Subcutaneous abdominal adipose tissue (tissue), 5 donors: ENCODE data around the gene UROS.

ENCODE experiments used
- H3K27ac ChIP-seq: one replicate; pipeline ENCODE4 v1.7.0; 2013; ENCODE audit warnings: low read depth, mild to moderate bottlenecking, inconsistent platforms, low read length, moderate library complexity
- H3K27me3 ChIP-seq, 5 donors: one replicate each; pipeline ENCODE4 v1.7.0; 2013; ENCODE audit warnings: low read length in 5 of 5, inconsistent platforms in 1 of 5; ENCODE audit not compliant: control insufficient read depth in 5 of 5, insufficient read depth in 4 of 5
- H3K36me3 ChIP-seq, 5 donors: one replicate each; pipeline ENCODE4 v1.7.0; 2013; ENCODE audit warnings: low read length in 5 of 5; ENCODE audit not compliant: control insufficient read depth in 5 of 5, insufficient read depth in 5 of 5
- H3K4me1 ChIP-seq, 5 donors: one replicate each; pipeline ENCODE4 v1.7.0; 2013; ENCODE audit warnings: low read length in 5 of 5, mild to moderate bottlenecking in 3 of 5, moderate library complexity in 1 of 5; ENCODE audit not compliant: control insufficient read depth in 5 of 5, insufficient read depth in 5 of 5
- H3K4me3 ChIP-seq, 5 donors: one replicate each; pipeline ENCODE4 v1.7.0; 2013; ENCODE audit warnings: low read length in 5 of 5, low read depth in 1 of 5
- H3K9ac ChIP-seq, 5 donors: one replicate each; pipeline ENCODE4 v1.7.0; 2013; ENCODE audit warnings: low read length in 5 of 5, mild to moderate bottlenecking in 4 of 5, moderate library complexity in 3 of 5
- H3K9me3 ChIP-seq, 5 donors: one replicate each; pipeline ENCODE4 v1.7.0; 2013; ENCODE audit warnings: low read length in 5 of 5; ENCODE audit not compliant: control insufficient read depth in 5 of 5
- donor health status: healthy.
- donor health status: healthy.
- donor health status: healthy.
- donor health status: healthy.
- donor health status: healthy.

The UROS gene

GRCh38 chr10:125747417-125747816 lies 75.6 kb downstream of the UROS start:
- H3K27me3 ChIP-seq: no peaks in the 10 kb centered on the region
- no peak overlapping the region for H3K4me3 ChIP-seq
- H3K9me3 ChIP-seq: no peaks in the 10 kb centered on the region
- no peak overlapping the region for H3K27ac ChIP-seq
- H3K9ac ChIP-seq: no peak overlapping the region
- peaks cover 50 to 92% (median 82%) of the 10 kb centered on the region in 5 donors for H3K36me3 ChIP-seq
- H3K4me1 ChIP-seq: peaks cover 0 to 2% (median 0%) of the 10 kb centered on the region in 5 donors

- Histone ChIP-seq H3K4me3 (no peak overlapping the region), H3K4me1 (peaks cover 0 to 9% (median 0%) of the 10 kb centered on the region in 5 donors), H3K9ac (no peak overlapping the region), H3K36me3 (peaks cover 56 to 87% (median 79%) of the 10 kb centered on the region in 5 donors), H3K27ac (no peak overlapping the region), H3K27me3 (no peaks in the 10 kb centered on the region), H3K9me3 (no peaks in the 10 kb centered on the region)
Measured at GRCh38 chr10:125744909-125745308, 78.1 kb downstream of the UROS start.

GRCh38 chr10:125742465-125742864 lies 80.6 kb downstream of the UROS start:
- Histone ChIP-seq H3K36me3 (peaks cover 69 to 87% (median 82%) of the 10 kb centered on the region in 5 donors), H3K27me3 (no peaks in the 10 kb centered on the region), H3K9ac (peak overlapping the region in 1 of 5 donors; percentile 38), H3K4me1 (peaks cover 0 to 9% (median 0%) of the 10 kb centered on the region in 5 donors), H3K27ac (no peak overlapping the region), H3K9me3 (no peaks in the 10 kb centered on the region), H3K4me3 (no peak overlapping the region)

GRCh38 chr10:125739994-125740679 lies 82.9 kb downstream of the UROS start:
- Histone ChIP-seq H3K27ac (no peak overlapping the region), H3K9me3 (no peaks in the 10 kb centered on the region), H3K4me3 (no peak overlapping the region), H3K36me3 (peaks cover 77 to 91% (median 86%) of the 10 kb centered on the region in 5 donors), H3K27me3 (no peaks in the 10 kb centered on the region), H3K9ac (no peak overlapping the region), H3K4me1 (peaks cover 0 to 9% (median 0%) of the 10 kb centered on the region in 5 donors)
